Skeletal muscle satellite cell (primary cell): ENCODE results near the gene CHCHD6.

Source experiments
- H3K27me3 ChIP-seq: 2 replicates; pipeline ENCODE4 v1.7.0; 2013; ENCODE audit warnings: low read length; ENCODE audit not compliant: control insufficient read depth, insufficient read depth
- H3K36me3 ChIP-seq: 2 replicates; pipeline ENCODE4 v1.7.0; 2013; ENCODE audit warnings: mild to moderate bottlenecking, control low read depth, low read length; ENCODE audit not compliant: insufficient read depth
- H3K4me1 ChIP-seq: 2 replicates; pipeline ENCODE4 v1.7.0; 2013; ENCODE audit warnings: low read length; ENCODE audit not compliant: control insufficient read depth, insufficient read depth
- H3K4me2 ChIP-seq: 2 replicates; pipeline ENCODE4 v1.7.0; 2013; ENCODE audit warnings: mild to moderate bottlenecking, low read length
- H3K4me3 ChIP-seq: 2 replicates; pipeline ENCODE4 v1.7.0; 2013; ENCODE audit warnings: low read length
- H3K9ac ChIP-seq: 2 replicates; pipeline ENCODE4 v1.7.0; 2013; ENCODE audit warnings: mild to moderate bottlenecking, low read depth, low read length, moderate library complexity
- H3K9me3 ChIP-seq: replicated peaks from 2 replicates; pipeline ENCODE4 v1.7.0; 2013; ENCODE audit warnings: mild to moderate bottlenecking, control low read depth, low read length

The CHCHD6 gene

GRCh38 chr3:127000119-127000518 lies 296.1 kb downstream of the CHCHD6 start:
- H3K9ac ChIP-seq = no peak overlapping the region
- no peaks in the 10 kb centered on the region for H3K9me3 ChIP-seq
- peaks cover 18% of the 10 kb centered on the region for H3K36me3 ChIP-seq
- H3K4me1 ChIP-seq = peaks cover 70% of the 10 kb centered on the region
- H3K4me3 ChIP-seq = no peak overlapping the region
- H3K4me2 ChIP-seq = no peak overlapping the region
- H3K27me3 ChIP-seq = no peaks in the 10 kb centered on the region

DNA sequence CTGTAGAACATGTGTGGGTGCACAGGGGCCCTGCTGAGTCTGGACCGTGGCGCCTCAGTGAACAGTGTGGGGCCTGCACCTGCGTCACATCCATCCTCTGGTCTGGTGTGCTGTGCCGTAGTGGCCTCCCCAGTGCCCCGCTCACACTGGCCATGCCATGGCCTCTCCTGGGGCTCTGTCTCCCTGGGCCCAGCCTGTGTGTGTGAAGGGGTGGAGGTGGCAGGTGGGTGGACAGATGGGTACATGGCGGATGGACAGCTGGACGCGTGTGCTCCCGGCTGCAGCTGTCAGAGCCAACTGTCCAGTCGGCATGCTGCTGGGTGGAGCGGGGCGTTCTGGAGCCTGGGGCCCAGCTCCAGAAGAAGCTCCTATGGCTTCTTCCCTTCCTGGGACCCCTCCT lies 296.7 kb downstream of the CHCHD6 start:
- no peaks in the 10 kb centered on the region for H3K27me3 ChIP-seq
- H3K36me3 ChIP-seq = peaks cover 14% of the 10 kb centered on the region
- H3K4me1 ChIP-seq = peaks cover 67% of the 10 kb centered on the region
- H3K9me3 ChIP-seq = no peaks in the 10 kb centered on the region
- H3K9ac ChIP-seq = peak overlapping the region; percentile 88
- peak overlapping the region; percentile 6 for H3K4me2 ChIP-seq
- no peak overlapping the region for H3K4me3 ChIP-seq

DNA sequence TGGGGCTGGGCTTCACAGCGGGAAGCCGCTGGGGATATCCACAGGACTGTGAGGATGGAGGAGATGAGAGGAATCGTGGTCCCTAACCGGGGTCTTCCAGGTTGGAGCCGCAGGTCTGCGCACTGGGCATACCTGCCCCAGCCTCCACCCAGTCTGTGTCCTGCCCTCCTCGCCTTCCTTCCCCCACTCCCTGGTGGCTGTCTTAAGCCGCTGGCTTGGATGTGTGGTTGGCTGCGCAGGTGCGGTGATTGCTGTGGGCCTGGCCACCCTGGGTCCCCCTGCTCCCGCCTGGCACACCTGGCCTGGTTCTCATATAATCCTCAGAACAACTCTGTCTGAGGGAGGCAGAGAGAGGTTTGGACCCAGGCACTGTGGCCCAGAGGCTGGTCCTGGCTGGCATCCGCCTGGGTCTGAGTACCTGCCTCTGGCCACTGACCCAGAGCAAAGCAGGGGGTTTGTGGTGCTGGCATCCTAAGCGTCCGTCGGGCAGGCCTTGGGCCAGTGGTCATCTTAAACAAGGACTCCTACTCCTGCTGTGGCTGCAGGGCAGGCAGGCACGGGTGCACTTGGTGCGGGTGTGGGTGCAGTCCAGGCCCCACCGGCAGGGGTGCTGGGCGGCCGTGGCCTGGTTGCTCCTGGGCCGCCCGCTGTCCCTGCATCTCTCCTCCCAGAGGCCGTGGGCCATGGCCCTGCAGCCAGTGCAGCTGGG lies 297.6 kb downstream of the CHCHD6 start:
- Histone ChIP-seq H3K4me2 (peak overlapping the region; percentile 82), H3K9me3 (no peaks in the 10 kb centered on the region), H3K4me1 (peaks cover 66% of the 10 kb centered on the region), H3K4me3 (peak overlapping the region; percentile 46), H3K27me3 (no peaks in the 10 kb centered on the region), H3K36me3 (peaks cover 12% of the 10 kb centered on the region), H3K9ac (peak overlapping the region; percentile 88)

DNA sequence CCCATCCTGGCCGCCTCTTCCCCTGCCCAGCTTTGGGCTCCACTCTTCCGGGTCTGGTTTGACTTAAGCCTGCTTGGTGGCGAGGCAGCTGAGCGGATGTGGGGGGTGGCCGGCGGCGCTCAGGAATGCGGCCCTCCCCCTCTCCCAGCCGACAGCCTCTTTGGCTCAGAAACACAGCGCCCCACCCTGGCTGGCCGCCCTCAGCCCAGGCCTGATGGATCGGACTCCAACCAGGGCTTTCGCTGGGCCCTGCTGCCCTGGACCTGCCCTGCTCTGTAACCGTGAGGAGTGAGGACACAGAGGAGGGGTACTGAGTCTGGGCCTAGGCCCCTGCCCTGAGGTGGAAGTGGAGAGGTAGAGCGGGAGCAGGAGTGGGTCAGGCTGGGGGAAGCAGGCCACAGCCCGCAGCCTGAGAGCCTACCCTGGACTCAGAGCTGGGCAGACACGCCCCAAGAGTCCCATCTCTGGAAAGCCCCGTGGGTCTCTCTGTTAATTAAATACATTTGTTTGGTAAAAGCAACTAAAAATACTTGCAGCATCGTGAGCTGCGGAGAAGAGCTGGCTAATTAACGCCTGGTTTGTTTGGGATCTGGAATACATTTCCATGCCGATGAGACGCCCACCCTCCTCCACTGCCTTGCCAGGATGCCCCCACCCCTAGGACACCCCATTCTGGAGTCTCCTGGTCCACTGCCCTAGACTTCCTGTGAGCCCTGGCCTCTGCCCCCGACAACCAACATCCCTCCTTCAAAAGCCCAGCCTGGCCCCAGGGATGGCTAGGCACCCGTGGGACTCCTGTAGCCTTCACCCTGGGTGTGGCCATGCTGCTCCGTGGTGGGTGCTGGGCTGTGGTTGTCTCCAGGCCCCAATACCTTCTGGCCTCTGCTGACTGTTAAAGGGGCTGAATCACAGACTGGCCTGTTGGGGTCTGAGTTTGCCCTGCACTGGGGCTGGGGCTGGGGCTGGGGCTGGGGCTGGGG lies 298.4 kb downstream of the CHCHD6 start:
- Histone ChIP-seq H3K4me1 (peaks cover 58% of the 10 kb centered on the region), H3K9ac (peak overlapping the region; percentile 88)

GRCh38 chr3:127003175-127003555 lies 299.1 kb downstream of the CHCHD6 start:
- peaks cover 54% of the 10 kb centered on the region for H3K4me1 ChIP-seq
- no peak overlapping the region for H3K9ac ChIP-seq
- no peaks in the 10 kb centered on the region for H3K9me3 ChIP-seq
- peaks cover 22% of the 10 kb centered on the region for H3K36me3 ChIP-seq
- H3K4me3 ChIP-seq = no peak overlapping the region
- no peak overlapping the region for H3K4me2 ChIP-seq
- H3K27me3 ChIP-seq = no peaks in the 10 kb centered on the region

More for the DNA sequence above, 298.4 kb downstream of the CHCHD6 start:
- Histone ChIP-seq H3K4me3 (peak overlapping the region; percentile 58), H3K36me3 (peaks cover 15% of the 10 kb centered on the region), H3K9me3 (no peaks in the 10 kb centered on the region), H3K27me3 (no peaks in the 10 kb centered on the region), H3K4me2 (peak overlapping the region; percentile 82)

DNA sequence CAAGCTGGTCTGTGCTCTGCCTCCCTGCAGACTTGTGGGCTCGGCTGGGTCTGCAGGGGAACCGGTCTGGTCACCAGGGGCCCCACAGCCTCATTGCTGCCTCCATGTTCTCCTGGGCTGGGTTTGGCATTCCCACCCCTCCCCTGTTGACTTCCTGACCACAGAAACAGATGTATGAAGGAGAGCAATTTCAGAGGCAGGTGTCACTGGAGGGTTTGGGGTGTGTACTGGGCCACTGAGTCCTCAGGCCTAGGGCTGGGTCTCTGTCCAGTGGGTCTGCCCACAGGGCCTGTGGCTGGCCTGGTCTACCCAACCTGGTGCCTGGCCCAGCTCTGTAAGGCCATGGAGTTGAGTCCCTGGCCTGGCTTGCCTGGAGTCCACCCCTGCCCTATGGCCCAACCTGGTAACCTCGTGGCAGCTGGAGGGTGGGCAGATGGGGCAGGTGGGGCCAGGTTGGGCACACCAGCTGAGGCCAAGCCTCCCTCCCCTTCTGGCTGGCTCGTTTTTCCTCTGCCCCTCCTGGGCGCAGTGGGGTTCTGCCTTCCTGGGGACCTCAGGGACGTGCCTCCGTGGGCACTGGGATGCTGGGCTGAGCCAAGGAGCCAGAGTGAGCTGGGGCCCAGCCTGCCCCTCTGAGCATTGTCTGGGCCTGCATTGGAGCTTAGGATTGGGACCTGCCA lies 299.7 kb downstream of the CHCHD6 start:
- no peak overlapping the region for H3K9ac ChIP-seq
- H3K27me3 ChIP-seq = no peaks in the 10 kb centered on the region
- H3K36me3 ChIP-seq = peaks cover 26% of the 10 kb centered on the region
- H3K4me3 ChIP-seq = no peak overlapping the region
- no peak overlapping the region for H3K4me2 ChIP-seq
- H3K4me1 ChIP-seq = peaks cover 52% of the 10 kb centered on the region
- no peaks in the 10 kb centered on the region for H3K9me3 ChIP-seq

DNA sequence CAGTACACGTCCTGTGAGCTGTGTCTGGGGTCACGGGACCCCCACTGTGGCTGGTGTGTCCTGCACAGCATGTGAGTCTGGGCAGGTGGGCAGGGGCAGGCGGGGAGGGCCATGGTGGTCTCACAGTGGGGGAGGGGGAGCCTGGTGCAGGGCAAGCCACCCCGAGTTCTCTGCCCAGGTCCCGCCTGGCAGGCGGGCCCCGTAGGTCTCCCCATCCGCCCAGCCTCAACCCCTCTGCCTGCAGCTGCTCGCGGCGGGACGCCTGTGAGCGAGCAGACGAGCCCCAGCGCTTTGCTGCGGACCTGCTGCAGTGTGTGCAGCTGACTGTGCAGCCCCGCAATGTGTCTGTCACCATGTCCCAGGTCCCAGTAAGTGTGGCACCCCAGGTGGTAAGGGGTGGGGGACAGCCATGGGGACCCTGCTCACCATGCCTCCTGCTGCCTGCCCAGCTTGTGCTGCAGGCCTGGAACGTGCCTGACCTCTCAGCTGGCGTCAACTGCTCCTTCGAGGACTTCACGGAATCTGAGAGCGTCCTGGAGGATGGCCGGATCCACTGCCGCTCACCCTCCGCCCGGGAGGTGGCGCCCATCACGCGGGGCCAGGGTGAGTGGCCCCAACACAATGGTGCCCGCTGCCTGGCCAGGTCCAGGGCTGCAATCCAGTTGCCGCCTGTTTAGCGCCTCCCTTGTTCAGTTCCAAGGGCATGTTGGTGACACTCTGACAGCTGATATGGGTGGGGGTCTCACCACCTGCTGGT lies 300.8 kb downstream of the CHCHD6 start:
- Histone ChIP-seq H3K4me2 (no peak overlapping the region), H3K9me3 (no peaks in the 10 kb centered on the region), H3K9ac (no peak overlapping the region), H3K4me1 (peaks cover 43% of the 10 kb centered on the region), H3K4me3 (no peak overlapping the region), H3K27me3 (no peaks in the 10 kb centered on the region), H3K36me3 (peaks cover 27% of the 10 kb centered on the region)

GRCh38 chr3:127005864-127006500 lies 301.9 kb downstream of the CHCHD6 start:
- H3K36me3 ChIP-seq = peaks cover 27% of the 10 kb centered on the region

GRCh38 chr3:127006781-127007436 lies 302.9 kb downstream of the CHCHD6 start:
- H3K27me3 ChIP-seq = no peaks in the 10 kb centered on the region
- no peak overlapping the region for H3K4me2 ChIP-seq
- peaks cover 22% of the 10 kb centered on the region for H3K4me1 ChIP-seq
- H3K36me3 ChIP-seq = peaks cover 32% of the 10 kb centered on the region
- H3K4me3 ChIP-seq = no peak overlapping the region
- no peak overlapping the region for H3K9ac ChIP-seq
- no peaks in the 10 kb centered on the region for H3K9me3 ChIP-seq

More at GRCh38 chr3:127005864-127006500, 301.9 kb downstream of the CHCHD6 start:
- H3K9ac ChIP-seq = no peak overlapping the region
- H3K4me1 ChIP-seq = peaks cover 31% of the 10 kb centered on the region
- H3K9me3 ChIP-seq = no peaks in the 10 kb centered on the region
- H3K27me3 ChIP-seq = no peaks in the 10 kb centered on the region
- no peak overlapping the region for H3K4me3 ChIP-seq
- no peak overlapping the region for H3K4me2 ChIP-seq

GRCh38 chr3:127008236-127008635 lies 304.2 kb downstream of the CHCHD6 start:
- H3K9me3 ChIP-seq = no peaks in the 10 kb centered on the region
- no peaks in the 10 kb centered on the region for H3K27me3 ChIP-seq
- no peak overlapping the region for H3K4me3 ChIP-seq
- peaks cover 10% of the 10 kb centered on the region for H3K4me1 ChIP-seq
- H3K4me2 ChIP-seq = no peak overlapping the region
- no peak overlapping the region for H3K9ac ChIP-seq
- H3K36me3 ChIP-seq = peaks cover 43% of the 10 kb centered on the region
